H9 (cell line): ENCODE results near the gene LOC128125822. TPM values are rescaled to one million over a fixed set of nuclear protein-coding genes. Genes with fewer than 3 reads are reported as not detected.

Source experiments
- DNase-seq: peaks from one replicate; pipeline ENCODE4 v3.0.0-alpha.2; 2017
- H2AFZ ChIP-seq: one replicate; pipeline ENCODE4 v1.6.1; 2013; ENCODE audit warnings: mild to moderate bottlenecking, low read length, control low read depth, moderate library complexity
- H2AK5ac ChIP-seq: 2 replicates; pipeline ENCODE4 v1.6.1; 2013; ENCODE audit warnings: low read length, control low read depth, mixed read lengths; ENCODE audit not compliant: insufficient read length
- H2BK120ac ChIP-seq: one replicate; pipeline ENCODE4 v1.6.1; 2013; ENCODE audit warnings: low read depth, mild to moderate bottlenecking, low read length, control low read depth, inconsistent platforms; ENCODE audit not compliant: poor library complexity, severe bottlenecking
- H2BK12ac ChIP-seq: 2 replicates; pipeline ENCODE4 v1.6.1; 2013; ENCODE audit warnings: low read length, control low read depth, mixed read lengths, low read depth; ENCODE audit not compliant: insufficient read length
- H2BK15ac ChIP-seq: 2 replicates; pipeline ENCODE4 v1.6.1; 2013; ENCODE audit warnings: low read depth, low read length, control low read depth
- H2BK20ac ChIP-seq: one replicate; pipeline ENCODE4 v1.6.1; 2013; ENCODE audit warnings: low read depth, mild to moderate bottlenecking, low read length, control low read depth, inconsistent platforms; ENCODE audit not compliant: poor library complexity, severe bottlenecking
- H2BK5ac ChIP-seq: 2 replicates; pipeline ENCODE4 v1.6.1; 2013; ENCODE audit warnings: low read length, control low read depth, mixed read lengths; ENCODE audit not compliant: insufficient read length
- H3K14ac ChIP-seq: 2 replicates; pipeline ENCODE4 v1.6.1; 2013; ENCODE audit warnings: low read length, control low read depth; ENCODE audit not compliant: insufficient read depth
- H3K18ac ChIP-seq: 2 replicates; pipeline ENCODE4 v1.6.1; 2013; ENCODE audit warnings: low read depth, mild to moderate bottlenecking, mixed read lengths, low read length, control low read depth; ENCODE audit not compliant: insufficient read length
- H3K23ac ChIP-seq: 2 replicates; pipeline ENCODE4 v1.6.1; 2013; ENCODE audit warnings: low read length, control low read depth, mixed read lengths, low read depth; ENCODE audit not compliant: insufficient read length
- H3K23me2 ChIP-seq: 2 replicates; pipeline ENCODE4 v1.6.1; 2013; ENCODE audit warnings: low read depth, mild to moderate bottlenecking, mixed read lengths, low read length, control low read depth; ENCODE audit not compliant: insufficient read length, poor library complexity, severe bottlenecking
- H3K27ac ChIP-seq: 2 replicates; pipeline ENCODE4 v1.5.1; 2013; ENCODE audit warnings: low read length, control low read depth, mixed read lengths, low read depth; ENCODE audit not compliant: insufficient read length
- H3K27me3 ChIP-seq: 2 replicates; pipeline ENCODE4 v1.6.1; 2013; ENCODE audit warnings: low read length, control low read depth, inconsistent platforms; ENCODE audit not compliant: insufficient read depth
- H3K4ac ChIP-seq: 2 replicates; pipeline ENCODE4 v1.6.1; 2013; ENCODE audit warnings: low read depth, mild to moderate bottlenecking, control low read depth, inconsistent platforms, low read length, moderate library complexity
- H3K4me1 ChIP-seq: 2 replicates; pipeline ENCODE4 v1.6.1; 2013; ENCODE audit warnings: low read length, control low read depth, inconsistent platforms; ENCODE audit not compliant: insufficient read depth
- H3K4me2 ChIP-seq: 2 replicates; pipeline ENCODE4 v1.6.1; 2013; ENCODE audit warnings: low read length, control low read depth, mixed read lengths; ENCODE audit not compliant: insufficient read length, insufficient read depth
- H3K56ac ChIP-seq: 2 replicates; pipeline ENCODE4 v1.6.1; 2013; ENCODE audit warnings: low read depth, mild to moderate bottlenecking, mixed read lengths, low read length, control low read depth; ENCODE audit not compliant: insufficient read length
- H3K79me1 ChIP-seq: 2 replicates; pipeline ENCODE4 v1.6.1; 2013; ENCODE audit warnings: low read depth, mild to moderate bottlenecking, moderate library complexity, low read length, control low read depth, inconsistent platforms; ENCODE audit not compliant: insufficient read depth, poor library complexity, severe bottlenecking
- H3K79me2 ChIP-seq: 2 replicates; pipeline ENCODE4 v1.6.1; 2013; ENCODE audit warnings: low read length, control low read depth, inconsistent platforms; ENCODE audit not compliant: insufficient read depth
- H3K9ac ChIP-seq: 2 replicates; pipeline ENCODE4 v1.6.1; 2013; ENCODE audit warnings: low read length, control low read depth, mixed read lengths; ENCODE audit not compliant: insufficient read length; ENCODE audit errors: extremely low read depth
- H3K9me3 ChIP-seq: one replicate; pipeline ENCODE4 v1.6.1; 2013; ENCODE audit warnings: low read depth, low read length, inconsistent platforms; ENCODE audit not compliant: control insufficient read depth
- H3T11ph ChIP-seq: one replicate; pipeline ENCODE4 v1.6.1; 2013; ENCODE audit warnings: mild to moderate bottlenecking, low read length, control low read depth, inconsistent platforms
- H4K20me1 ChIP-seq: one replicate; pipeline ENCODE4 v1.6.1; 2013; ENCODE audit not compliant: control insufficient read depth, insufficient read length, insufficient read depth
- H4K5ac ChIP-seq: 2 replicates; pipeline ENCODE4 v1.6.1; 2013; ENCODE audit warnings: low read depth, mild to moderate bottlenecking, mixed read lengths, low read length, control low read depth; ENCODE audit not compliant: insufficient read length
- H4K8ac ChIP-seq: replicated peaks from 2 replicates; pipeline ENCODE4 v1.6.1; 2013; ENCODE audit warnings: low read length, control low read depth, mixed read lengths, low read depth; ENCODE audit not compliant: insufficient read length
- H4K91ac ChIP-seq: 2 replicates; pipeline ENCODE4 v1.6.1; 2013; ENCODE audit warnings: low read depth, mild to moderate bottlenecking, moderate library complexity, mixed read lengths, low read length, control low read depth; ENCODE audit not compliant: insufficient read length
- H3K27ac Mint-ChIP-seq, 3 experiments: 2 replicates in 2 of 3; 3 replicates in 1 of 3; pipeline ENCODE4 v1.8.0; 2020 to 2021; ENCODE audit warnings: mixed read lengths in 3 of 3, mild to moderate bottlenecking in 1 of 3, moderate library complexity in 1 of 3
- H3K27me3 Mint-ChIP-seq: 2 replicates; pipeline ENCODE4 v1.8.0; 2021; ENCODE audit warnings: low read depth, mild to moderate bottlenecking, moderate library complexity, mixed read lengths
- H3K36me3 Mint-ChIP-seq, 3 experiments: 2 replicates in 2 of 3; 3 replicates in 1 of 3; pipeline ENCODE4 v1.8.0; 2020 to 2021; ENCODE audit warnings: low read depth in 3 of 3, mixed read lengths in 3 of 3; ENCODE audit not compliant: insufficient read depth in 1 of 3
- H3K4me1 Mint-ChIP-seq, 2 experiments: 2 replicates each; pipeline ENCODE4 v1.8.0; 2020; ENCODE audit warnings: mixed read lengths in 2 of 2
- H3K4me3 Mint-ChIP-seq, 2 experiments: 2 replicates in 1 of 2; 3 replicates in 1 of 2; pipeline ENCODE4 v1.8.0; 2020 to 2021; ENCODE audit warnings: mild to moderate bottlenecking in 2 of 2, mixed read lengths in 2 of 2, moderate library complexity in 1 of 2
- H3K9me3 Mint-ChIP-seq, 2 experiments: 2 replicates in 1 of 2; 3 replicates in 1 of 2; pipeline ENCODE4 v1.8.0; 2020; ENCODE audit warnings: mild to moderate bottlenecking in 2 of 2, mixed read lengths in 2 of 2, moderate library complexity in 1 of 2
- CTCF ChIP-seq: fragments of 200-600 bp; sonication (generic); conservative IDR thresholded peaks from 3 replicates; pipeline ENCODE4 v1.8.0; 2021; ENCODE audit warnings: antibody characterized with exemption, mild to moderate bottlenecking
- WGBS: extraction: QIAGEN DNeasy Blood & Tissue Kit; methylation state at CpG from one replicate; pipeline ENCODE4 v1.1.7; 2013; ENCODE audit warnings: missing lambda C conversion rate, low lambda C conversion rate, mixed read lengths; ENCODE audit not compliant: insufficient read length; ENCODE audit errors: extremely low coverage; 5-methylcytosine and 5-hydroxymethylcytosine counted together
- total RNA-seq: library from RNA; stranded (reverse); gene quantifications from 2 replicates; pipeline ENCODE4 v1.2.1, GENCODE V29; 2021

Gene LOC128125822

GRCh38 chr6:63615590-63615989, 43.3 kb downstream of the LOC128125822 start:
- no peaks in the 10 kb centered on the region for H3K9me3 Mint-ChIP-seq
- H2BK5ac ChIP-seq, result no peak overlapping the region
- H4K8ac ChIP-seq, result no peak overlapping the region
- H3K27me3 ChIP-seq, result no peaks in the 10 kb centered on the region
- no peaks in the 10 kb centered on the region for H3K4me1 ChIP-seq
- no peak overlapping the region for H3K4ac ChIP-seq
- H3K4me3 Mint-ChIP-seq, result no peak overlapping the region; a peak in 1 of 5 replicates
- no peaks in the 10 kb centered on the region for H3K79me2 ChIP-seq
- H3K9me3 ChIP-seq, result no peaks in the 10 kb centered on the region
- no peak overlapping the region for H3K27ac Mint-ChIP-seq
- H4K91ac ChIP-seq, result no peak overlapping the region
- H2BK20ac ChIP-seq, result no peak overlapping the region
- no peaks in the 10 kb centered on the region for H3K23me2 ChIP-seq
- H3K4me1 Mint-ChIP-seq, result peaks cover 4% of the 10 kb centered on the region in 2 experiments; a peak in 2 of 4 replicates
- H2AFZ ChIP-seq, result no peak overlapping the region
- H2BK15ac ChIP-seq, result no peak overlapping the region
- no CpG with 5 or more reads among the region's 1 CpG for WGBS
- H3K14ac ChIP-seq, result no peak overlapping the region
- H4K5ac ChIP-seq, result no peak overlapping the region
- no peak overlapping the region for H3K27ac ChIP-seq
- no peak overlapping the region for H3K23ac ChIP-seq
- H2BK12ac ChIP-seq, result no peak overlapping the region
- H3K9ac ChIP-seq, result no peak overlapping the region
- no peak overlapping the region for H3T11ph ChIP-seq
- no peak overlapping the region for H2BK120ac ChIP-seq
- H3K27me3 Mint-ChIP-seq, result peaks cover 2% of the 10 kb centered on the region
- no peak overlapping the region for H3K18ac ChIP-seq
- no peak for TF ChIP-seq CTCF
- no peaks in the 10 kb centered on the region for H4K20me1 ChIP-seq
- DNase-seq, result no peak
- H2AK5ac ChIP-seq, result no peak overlapping the region
- H3K4me2 ChIP-seq, result no peak overlapping the region
- no peaks in the 10 kb centered on the region for H3K79me1 ChIP-seq
- no peaks in the 10 kb centered on the region for H3K36me3 Mint-ChIP-seq
- H3K56ac ChIP-seq, result no peak overlapping the region

Other genes with a start within 250 kb of the LOC128125822 start
- 85.9 and 91.0 TPM in 2 replicates for gene PTP4A1, start within 50 bp of the LOC128125822 start, total RNA-seq
- 60.8 and 66.6 TPM in 2 replicates for gene PHF3, start 63.3 kb downstream of the LOC128125822 start, total RNA-seq